ENCODE data around the gene CFAP43. TPM values are rescaled to one million over a fixed set of nuclear protein-coding genes. Genes with fewer than 3 reads are reported as not detected.

The CFAP43 gene
- total RNA-seq, 1 experiment from 2014 or later, result 6.0 TPM

- TF ChIP-seq EZH2 (IDR thresholded peaks at IDR 0.05; ENCODE audit: low read depth), result no peak
- TF ChIP-seq, protein P1, sequence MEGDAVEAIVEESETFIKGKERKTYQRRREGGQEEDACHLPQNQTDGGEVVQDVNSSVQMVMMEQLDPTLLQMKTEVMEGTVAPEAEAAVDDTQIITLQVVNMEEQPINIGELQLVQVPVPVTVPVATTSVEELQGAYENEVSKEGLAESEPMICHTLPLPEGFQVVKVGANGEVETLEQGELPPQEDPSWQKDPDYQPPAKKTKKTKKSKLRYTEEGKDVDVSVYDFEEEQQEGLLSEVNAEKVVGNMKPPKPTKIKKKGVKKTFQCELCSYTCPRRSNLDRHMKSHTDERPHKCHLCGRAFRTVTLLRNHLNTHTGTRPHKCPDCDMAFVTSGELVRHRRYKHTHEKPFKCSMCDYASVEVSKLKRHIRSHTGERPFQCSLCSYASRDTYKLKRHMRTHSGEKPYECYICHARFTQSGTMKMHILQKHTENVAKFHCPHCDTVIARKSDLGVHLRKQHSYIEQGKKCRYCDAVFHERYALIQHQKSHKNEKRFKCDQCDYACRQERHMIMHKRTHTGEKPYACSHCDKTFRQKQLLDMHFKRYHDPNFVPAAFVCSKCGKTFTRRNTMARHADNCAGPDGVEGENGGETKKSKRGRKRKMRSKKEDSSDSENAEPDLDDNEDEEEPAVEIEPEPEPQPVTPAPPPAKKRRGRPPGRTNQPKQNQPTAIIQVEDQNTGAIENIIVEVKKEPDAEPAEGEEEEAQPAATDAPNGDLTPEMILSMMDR (conservative IDR thresholded peaks at IDR 0.05), result no peak
- Histone ChIP-seq H2AFZ (no peak overlapping the region), H3K9me2 (ENCODE audit: insufficient read depth) (no peaks in the 10 kb centered on the region), H3K4me2 (no peak overlapping the region), H3F3A (ENCODE audit: insufficient read depth, low read depth) (peaks cover 10% of the 10 kb centered on the region; the same call in 1 of the 2 replicates), H3K9me3 (ENCODE audit: insufficient read depth, low read depth) (no peaks in the 10 kb centered on the region), H3K4me1 (replicated peaks; ENCODE audit: insufficient read depth) (peaks cover 14% of the 10 kb centered on the region; the same call in 1 of the 2 replicates), H4K20me1 (ENCODE audit: insufficient read depth) (peaks cover 5% of the 10 kb centered on the region; the same call in 1 of the 2 replicates), H3K36me3 (ENCODE audit: low read depth) (peaks cover 19% of the 10 kb centered on the region), H3K27me3 (ENCODE audit: insufficient read depth, low read depth) (no peaks in the 10 kb centered on the region), H3K4me3 (no peak overlapping the region), H3K27ac (no peak overlapping the region), H3K79me2 (ENCODE audit: low read depth) (peaks cover 24% of the 10 kb centered on the region)
- intact Hi-C loops (cut with micrococcal nuclease; ENCODE audit: unreplicated experiment), result loop anchor here (5.0 kb wide), 1 partner anchor 217 kb away; no protein-coding TSS in a partner anchor
- ChIA-PET POLR2A (ENCODE audit: unreplicated experiment) (no interaction called here), CTCF (no interaction called here)
- no TSS peak for BruUV-seq (replicated peaks)
- no peak for DNase-seq
Measured at GRCh38 chr10:104264783-104265182, 32.6 kb upstream of the CFAP43 start.

DNA sequence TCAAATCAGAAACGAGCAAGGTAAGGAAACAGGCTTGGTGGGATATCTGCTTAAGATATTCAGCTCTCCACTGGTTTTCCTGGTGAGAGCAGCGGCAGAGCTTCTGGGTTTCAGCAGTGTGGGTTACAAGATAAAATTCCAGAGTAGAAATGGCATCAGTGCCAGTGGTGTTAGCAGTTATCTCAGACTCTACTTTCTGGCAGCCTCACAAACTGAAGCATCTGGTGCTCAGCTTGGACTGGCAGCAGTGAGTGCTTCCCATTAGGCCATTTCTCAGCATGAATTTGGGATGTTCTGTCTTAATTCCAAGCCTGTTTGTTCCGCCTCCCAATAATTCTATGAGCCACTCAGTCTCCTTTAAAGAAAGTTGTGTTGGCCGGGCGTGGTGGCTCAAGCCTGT, 29.9 kb upstream of the CFAP43 start:
- Histone ChIP-seq H3K79me2 (ENCODE audit: low read depth) (peaks cover 37% of the 10 kb centered on the region), H3K27me3 (ENCODE audit: insufficient read depth, low read depth) (no peaks in the 10 kb centered on the region), H3K36me3 (ENCODE audit: low read depth) (peaks cover 40% of the 10 kb centered on the region), H3F3A (ENCODE audit: insufficient read depth, low read depth) (peaks cover 10% of the 10 kb centered on the region; the same call in 1 of the 2 replicates), H3K4me2 (no peak overlapping the region), H3K4me3 (no peak overlapping the region), H3K9me3 (ENCODE audit: insufficient read depth, low read depth) (no peaks in the 10 kb centered on the region), H3K9me2 (ENCODE audit: insufficient read depth) (no peaks in the 10 kb centered on the region), H4K20me1 (ENCODE audit: insufficient read depth) (peaks cover 5% of the 10 kb centered on the region; the same call in 1 of the 2 replicates), H3K4me1 (replicated peaks; ENCODE audit: insufficient read depth) (peaks cover 15% of the 10 kb centered on the region), H2AFZ (no peak overlapping the region), H3K27ac (no peak overlapping the region)
- DNase-seq, result no peak
- BruUV-seq (replicated peaks), result no TSS peak
- ChIA-PET POLR2A (ENCODE audit: unreplicated experiment) (no interaction called here), CTCF (no interaction called here)
- TF ChIP-seq, protein P1 (conservative IDR thresholded peaks at IDR 0.05), result no peak
- no peak for TF ChIP-seq EZH2 (IDR thresholded peaks at IDR 0.05; ENCODE audit: low read depth)
- intact Hi-C loops (cut with micrococcal nuclease; ENCODE audit: unreplicated experiment), result no loop called here

DNA sequence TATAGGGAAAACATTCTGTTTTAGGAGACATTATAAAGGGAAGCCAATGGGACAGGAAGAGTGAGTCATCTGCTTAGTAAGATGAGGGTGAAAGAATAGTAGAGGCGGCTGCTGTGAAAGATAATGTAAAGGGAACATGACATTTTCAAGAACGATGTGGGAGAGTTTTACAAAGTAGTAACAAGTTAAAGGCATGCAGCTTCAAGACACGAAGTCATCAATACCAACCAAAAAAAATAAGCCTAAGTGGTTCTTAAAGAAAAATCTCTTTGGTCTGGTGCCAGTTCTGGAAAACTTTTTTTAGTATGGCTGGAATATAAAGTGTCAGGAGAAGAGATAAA, 28.6 kb upstream of the CFAP43 start:
- H3K4me2 ChIP-seq, result no peak overlapping the region
- POLR2A ChIA-PET (ENCODE audit: unreplicated experiment), result no interaction called here

More for the DNA sequence above, 28.6 kb upstream of the CFAP43 start:
- no TSS peak for BruUV-seq (replicated peaks)
- H3K79me2 ChIP-seq (ENCODE audit: low read depth), result peaks cover 48% of the 10 kb centered on the region
- peaks cover 5% of the 10 kb centered on the region; the same call in 1 of the 2 replicates for H4K20me1 ChIP-seq (ENCODE audit: insufficient read depth)
- no peak overlapping the region for H3K27ac ChIP-seq
- H3K4me1 ChIP-seq (replicated peaks; ENCODE audit: insufficient read depth), result peaks cover 28% of the 10 kb centered on the region
- no peak for DNase-seq
- H3K36me3 ChIP-seq (ENCODE audit: low read depth), result peaks cover 37% of the 10 kb centered on the region
- no peak overlapping the region for H2AFZ ChIP-seq
- CTCF ChIA-PET, result no interaction called here
- TF ChIP-seq EZH2 (IDR thresholded peaks at IDR 0.05; ENCODE audit: low read depth), result no peak
- TF ChIP-seq, protein P1 (conservative IDR thresholded peaks at IDR 0.05), result no peak
- intact Hi-C loops (cut with micrococcal nuclease; ENCODE audit: unreplicated experiment), result no loop called here
- no peaks in the 10 kb centered on the region for H3K9me3 ChIP-seq (ENCODE audit: insufficient read depth, low read depth)
- H3F3A ChIP-seq (ENCODE audit: insufficient read depth, low read depth), result peaks cover 22% of the 10 kb centered on the region
- no peak overlapping the region for H3K4me3 ChIP-seq
- no peaks in the 10 kb centered on the region for H3K27me3 ChIP-seq (ENCODE audit: insufficient read depth, low read depth)
- no peaks in the 10 kb centered on the region for H3K9me2 ChIP-seq (ENCODE audit: insufficient read depth)
